ENCODE measurements around the gene RER1. TPM values are rescaled to one million over a fixed set of nuclear protein-coding genes. Genes with fewer than 3 reads are reported as not detected.

The RER1 gene
- total and polyA plus RNA-seq, 4 donors = 48.8 to 118 (median 89.8) TPM

GRCh38 chr1:2353551-2354438 is 37.8 kb upstream of the RER1 start:
- no peaks in the 10 kb centered on the region for H3K9me3 ChIP-seq (ENCODE audit: control insufficient read depth, insufficient read depth, low read length)
- H3K36me3 ChIP-seq (ENCODE audit: control insufficient read depth, insufficient read depth, low read length) = peaks cover 40% of the 10 kb centered on the region
- H3K27me3 ChIP-seq (ENCODE audit: control insufficient read depth, insufficient read depth, low read length) = no peaks in the 10 kb centered on the region
- no peak overlapping the region for H3K4me3 ChIP-seq (ENCODE audit: low read depth, low read length)
- 73% methylated on average over 23 of the region's 28 CpGs for WGBS (ENCODE audit: insufficient coverage)
- peak overlapping the region; percentile 49 for H3K27ac ChIP-seq (ENCODE audit: low read depth, low read length)
- DNase-seq (ENCODE audit: low read depth in 4 of 6, low spot score in 6 of 6) = no peak
- H3K4me1 ChIP-seq (ENCODE audit: control insufficient read depth, insufficient read depth, low read length) = peaks cover 16% of the 10 kb centered on the region

DNA sequence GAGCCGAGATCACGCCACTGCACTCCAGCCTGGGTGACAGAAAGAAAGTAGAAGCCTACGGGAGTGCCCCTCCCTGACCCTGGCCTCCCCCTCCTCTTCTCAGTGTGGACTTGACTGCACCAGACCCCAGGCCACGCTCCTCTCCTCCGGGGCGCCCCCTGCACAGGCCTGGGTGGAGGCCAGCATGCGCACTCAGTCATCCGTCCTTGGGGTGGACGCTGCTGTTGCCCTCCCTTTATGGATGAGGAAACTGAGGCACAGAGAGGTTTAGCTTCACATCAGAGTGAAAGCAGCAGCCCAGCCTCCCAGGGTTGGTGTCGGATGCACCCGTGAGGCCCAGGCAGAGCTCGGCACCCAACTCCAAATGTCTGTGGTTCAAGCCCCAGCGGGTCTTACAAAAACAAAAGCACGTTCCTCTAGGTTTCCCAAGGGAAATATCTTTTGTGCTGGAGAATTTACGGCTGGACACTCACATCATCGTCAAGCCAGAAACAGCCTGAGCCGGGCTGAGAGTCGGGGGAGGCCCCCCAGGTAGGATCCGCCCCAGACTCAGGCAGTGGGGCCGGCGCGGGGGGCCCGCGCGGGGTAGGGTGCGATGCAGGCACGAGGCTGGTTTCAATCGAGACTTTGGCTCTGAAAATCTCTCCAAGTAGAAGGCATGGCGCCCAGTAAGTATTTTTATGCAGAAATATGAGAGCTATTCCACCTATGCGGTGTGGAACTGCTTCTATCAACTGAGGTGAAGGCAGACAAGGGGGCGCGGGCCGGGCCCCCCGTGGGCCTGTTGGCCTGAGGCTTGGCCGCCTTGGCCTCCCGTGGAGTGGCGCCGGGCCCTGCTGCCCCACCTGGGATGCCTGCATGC is 36.9 kb upstream of the RER1 start:
- H3K27ac ChIP-seq (ENCODE audit: low read depth, low read length) = no peak overlapping the region
- peaks cover 11% of the 10 kb centered on the region for H3K4me1 ChIP-seq (ENCODE audit: control insufficient read depth, insufficient read depth, low read length)
- H3K36me3 ChIP-seq (ENCODE audit: control insufficient read depth, insufficient read depth, low read length) = peaks cover 47% of the 10 kb centered on the region
- H3K9me3 ChIP-seq (ENCODE audit: control insufficient read depth, insufficient read depth, low read length) = no peaks in the 10 kb centered on the region
- WGBS (ENCODE audit: insufficient coverage) = 71% methylated on average over 38 of the region's 38 CpGs
- no peak overlapping the region for H3K4me3 ChIP-seq (ENCODE audit: low read depth, low read length)
- DNase-seq (ENCODE audit: low read depth in 4 of 6, low spot score in 6 of 6) = no peak
- no peaks in the 10 kb centered on the region for H3K27me3 ChIP-seq (ENCODE audit: control insufficient read depth, insufficient read depth, low read length)

- no peak overlapping the region for H3K27ac ChIP-seq (ENCODE audit: low read depth, low read length)
- DNase-seq (ENCODE audit: low read depth in 4 of 6, low spot score in 6 of 6) = no peak
- peaks cover 50% of the 10 kb centered on the region for H3K36me3 ChIP-seq (ENCODE audit: control insufficient read depth, insufficient read depth, low read length)
- no peaks in the 10 kb centered on the region for H3K27me3 ChIP-seq (ENCODE audit: control insufficient read depth, insufficient read depth, low read length)
- no peak overlapping the region for H3K4me3 ChIP-seq (ENCODE audit: low read depth, low read length)
- WGBS (ENCODE audit: insufficient coverage) = 84% methylated on average over 28 of the region's 28 CpGs
- no peaks in the 10 kb centered on the region for H3K9me3 ChIP-seq (ENCODE audit: control insufficient read depth, insufficient read depth, low read length)
- H3K4me1 ChIP-seq (ENCODE audit: control insufficient read depth, insufficient read depth, low read length) = peaks cover 11% of the 10 kb centered on the region
Observed at GRCh38 chr1:2355373-2356261, 36.0 kb upstream of the RER1 start.

- no peaks in the 10 kb centered on the region for H3K9me3 ChIP-seq (ENCODE audit: control insufficient read depth, insufficient read depth, low read length)
- 94% methylated on average over 14 of the region's 15 CpGs for WGBS (ENCODE audit: insufficient coverage)
- no peak for DNase-seq (ENCODE audit: low read depth in 4 of 6, low spot score in 6 of 6)
- H3K27ac ChIP-seq (ENCODE audit: low read depth, low read length) = no peak overlapping the region
- H3K36me3 ChIP-seq (ENCODE audit: control insufficient read depth, insufficient read depth, low read length) = peaks cover 46% of the 10 kb centered on the region
- peaks cover 11% of the 10 kb centered on the region for H3K4me1 ChIP-seq (ENCODE audit: control insufficient read depth, insufficient read depth, low read length)
- no peaks in the 10 kb centered on the region for H3K27me3 ChIP-seq (ENCODE audit: control insufficient read depth, insufficient read depth, low read length)
- H3K4me3 ChIP-seq (ENCODE audit: low read depth, low read length) = no peak overlapping the region
Observed at GRCh38 chr1:2356401-2356800, 35.2 kb upstream of the RER1 start.

DNA sequence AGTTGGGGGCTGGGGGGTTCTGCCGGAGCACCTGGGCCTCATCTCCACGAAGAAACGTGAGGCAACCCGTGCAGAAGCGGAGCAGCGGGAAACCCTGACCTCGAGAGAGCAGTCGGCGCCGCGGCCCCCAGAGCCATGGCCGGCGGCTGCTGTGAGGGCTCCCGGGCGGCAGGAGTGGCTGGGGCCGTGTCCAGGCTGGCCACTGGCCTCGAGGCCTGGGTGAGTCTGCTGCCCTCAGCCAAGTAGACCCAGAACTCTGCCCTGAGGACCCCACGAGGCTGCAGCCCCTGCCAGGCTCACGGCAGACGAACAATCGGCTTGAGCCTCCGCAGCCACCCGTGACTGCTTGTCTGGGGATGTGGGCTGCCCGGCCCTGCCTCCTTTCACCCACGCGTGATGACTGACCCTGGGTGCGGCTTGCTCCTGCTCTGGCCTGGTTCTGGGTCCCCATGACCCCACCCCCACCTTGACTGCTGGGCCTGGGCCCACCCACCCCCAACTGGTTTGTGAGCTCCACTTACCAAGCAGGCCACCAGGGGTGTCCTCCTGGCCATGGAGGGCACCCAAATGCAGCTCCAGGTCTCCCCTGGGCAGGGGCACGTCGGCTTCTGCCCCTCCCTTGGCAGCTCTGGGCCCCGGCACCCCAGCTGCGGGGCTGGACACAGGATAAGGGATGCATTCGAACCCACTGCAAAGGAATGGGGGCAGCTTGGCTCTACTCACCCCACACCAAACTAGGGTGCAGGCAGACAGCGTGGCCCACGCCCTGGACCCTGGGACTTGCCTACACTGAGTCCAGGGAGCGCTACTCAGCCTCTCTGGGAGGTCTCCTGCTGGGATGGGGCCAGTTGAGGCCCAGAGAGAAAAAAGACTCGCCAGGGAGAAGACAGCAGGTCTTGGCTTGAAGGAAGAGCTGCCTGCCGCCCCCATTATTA is 34.5 kb upstream of the RER1 start:
- DNase-seq (ENCODE audit: low read depth in 4 of 6, low spot score in 6 of 6) = no peak
- no peaks in the 10 kb centered on the region for H3K9me3 ChIP-seq (ENCODE audit: control insufficient read depth, insufficient read depth, low read length)
- H3K36me3 ChIP-seq (ENCODE audit: control insufficient read depth, insufficient read depth, low read length) = peaks cover 46% of the 10 kb centered on the region
- 90% methylated on average over 36 of the region's 37 CpGs for WGBS (ENCODE audit: insufficient coverage)
- no peak overlapping the region for H3K27ac ChIP-seq (ENCODE audit: low read depth, low read length)
- no peak overlapping the region for H3K4me3 ChIP-seq (ENCODE audit: low read depth, low read length)
- H3K27me3 ChIP-seq (ENCODE audit: control insufficient read depth, insufficient read depth, low read length) = no peaks in the 10 kb centered on the region
- peaks cover 11% of the 10 kb centered on the region for H3K4me1 ChIP-seq (ENCODE audit: control insufficient read depth, insufficient read depth, low read length)

DNA sequence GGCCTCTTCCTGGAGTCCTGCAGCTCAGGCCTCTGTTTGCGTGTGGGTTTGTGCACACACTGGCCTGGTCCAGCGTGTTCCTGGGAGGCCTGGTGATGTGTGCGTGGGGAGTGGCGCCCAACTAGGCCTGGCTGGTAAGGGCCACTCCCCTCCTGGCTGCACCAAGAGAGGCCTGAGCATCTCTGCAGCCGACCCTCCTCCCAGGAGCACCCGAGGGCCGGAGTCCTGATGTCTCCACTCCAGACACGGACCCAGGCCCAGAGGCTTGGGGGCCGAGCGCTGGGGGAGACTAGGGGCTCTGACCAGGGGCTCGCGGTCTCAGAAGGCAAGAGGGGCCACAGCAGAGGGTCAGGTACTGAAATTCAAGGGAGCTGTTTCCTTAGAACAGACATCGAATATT is 33.6 kb upstream of the RER1 start:
- no peak for DNase-seq (ENCODE audit: low read depth in 4 of 6, low spot score in 6 of 6)
- H3K9me3 ChIP-seq (ENCODE audit: control insufficient read depth, insufficient read depth, low read length) = no peaks in the 10 kb centered on the region
- H3K27ac ChIP-seq (ENCODE audit: low read depth, low read length) = no peak overlapping the region
- 93% methylated on average over 12 of the region's 13 CpGs for WGBS (ENCODE audit: insufficient coverage)
- no peaks in the 10 kb centered on the region for H3K27me3 ChIP-seq (ENCODE audit: control insufficient read depth, insufficient read depth, low read length)
- H3K4me1 ChIP-seq (ENCODE audit: control insufficient read depth, insufficient read depth, low read length) = peaks cover 8% of the 10 kb centered on the region
- peaks cover 46% of the 10 kb centered on the region for H3K36me3 ChIP-seq (ENCODE audit: control insufficient read depth, insufficient read depth, low read length)
- no peak overlapping the region for H3K4me3 ChIP-seq (ENCODE audit: low read depth, low read length)

DNA sequence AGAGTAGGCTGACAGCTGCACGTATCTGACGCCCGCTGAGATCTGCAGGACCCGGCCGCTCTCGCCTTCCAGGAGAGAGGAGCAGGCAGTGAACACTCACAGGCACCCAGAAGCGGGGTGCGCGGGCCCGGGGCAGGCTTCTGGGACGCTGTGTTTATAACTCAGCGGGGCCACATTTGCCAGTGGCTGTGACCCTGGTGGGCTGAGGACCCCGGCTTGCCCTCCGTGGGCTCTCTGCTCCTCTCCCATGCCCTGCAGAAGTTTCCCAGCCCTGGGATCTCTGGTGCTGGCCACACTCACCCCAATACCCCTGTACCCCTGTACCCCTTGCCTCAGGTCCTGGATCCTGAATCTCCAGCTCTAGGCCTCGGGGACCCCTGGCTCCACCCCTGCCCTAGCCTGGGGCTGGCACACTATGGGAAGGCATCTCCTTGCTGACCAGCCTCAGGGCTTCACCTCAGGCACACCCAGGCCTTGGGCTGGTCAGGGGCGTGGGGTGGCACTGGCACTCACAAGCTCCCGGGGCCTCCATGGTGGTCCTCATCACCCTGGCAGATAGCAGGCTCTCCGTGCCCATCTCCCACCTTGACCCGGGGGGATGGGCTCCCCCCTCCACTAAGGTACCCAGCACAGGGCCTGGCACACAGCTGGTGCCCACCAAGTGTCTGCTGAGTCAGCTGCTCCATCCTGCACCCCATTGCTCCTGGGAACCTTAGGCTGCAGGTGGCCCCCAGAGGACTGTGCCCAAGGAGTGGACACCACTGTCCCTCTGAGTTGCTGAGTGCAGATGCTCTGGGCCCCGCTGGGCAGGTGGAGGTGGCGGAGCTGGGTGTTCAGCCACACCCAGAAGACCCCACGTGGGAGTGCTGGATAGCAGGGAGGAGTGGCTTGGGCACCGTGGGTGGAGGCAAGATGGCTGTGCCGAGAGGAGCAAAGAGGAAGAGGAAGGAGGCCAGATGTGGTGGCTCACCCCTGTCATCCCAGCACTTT is 32.7 kb upstream of the RER1 start:
- H3K27ac ChIP-seq (ENCODE audit: low read depth, low read length) = no peak overlapping the region

More for the DNA sequence above, 32.7 kb upstream of the RER1 start:
- Histone ChIP-seq H3K36me3 (ENCODE audit: control insufficient read depth, insufficient read depth, low read length) (peaks cover 46% of the 10 kb centered on the region), H3K27me3 (ENCODE audit: control insufficient read depth, insufficient read depth, low read length) (no peaks in the 10 kb centered on the region), H3K9me3 (ENCODE audit: control insufficient read depth, insufficient read depth, low read length) (peaks cover 2% of the 10 kb centered on the region), H3K4me3 (ENCODE audit: low read depth, low read length) (no peak overlapping the region), H3K4me1 (ENCODE audit: control insufficient read depth, insufficient read depth, low read length) (no peaks in the 10 kb centered on the region)
- no peak for DNase-seq (ENCODE audit: low read depth in 4 of 6, low spot score in 6 of 6)
- 86% methylated on average over 23 of the region's 24 CpGs for WGBS (ENCODE audit: insufficient coverage)

Data from spinal cord (tissue), 10 donors.